Stimulated activated CD4-positive, alpha-beta T cell treated with anti-CD3 and anti-CD28 coated beads, Interleukin-4, amount 100 ng/mL, for 48 hours (primary cell): ENCODE results near the gene CCDC57.
A peak's percentile ranks its signal among the peaks of the same experiment; 100 is the strongest.

ENCODE experiments used
- DNase-seq, 2 donors: peaks; one replicate each; pipeline ENCODE4 v3.0.0-alpha.2; 2020; ENCODE audit warnings: low read depth in 2 of 2

CCDC57 gene

GRCh38 chr17:82061047-82061925 lies 151.4 kb downstream of the CCDC57 start:
- no peak for DNase-seq

GRCh38 chr17:82060614-82061013 lies 152.0 kb downstream of the CCDC57 start:
- no peak for DNase-seq

GRCh38 chr17:82060001-82060380 lies 152.7 kb downstream of the CCDC57 start:
- DNase-seq, result no peak

- DNase-seq, result no peak
Observed at GRCh38 chr17:82059272-82060000, 153.2 kb downstream of the CCDC57 start.

GRCh38 chr17:82058855-82059249 lies 153.8 kb downstream of the CCDC57 start:
- no peak for DNase-seq

GRCh38 chr17:82058230-82058854 lies 154.3 kb downstream of the CCDC57 start:
- no peak for DNase-seq

GRCh38 chr17:82056729-82057621 lies 155.7 kb downstream of the CCDC57 start:
- no peak for DNase-seq

GRCh38 chr17:82055965-82056728 lies 156.5 kb downstream of the CCDC57 start:
- no peak for DNase-seq

- DNase-seq, result no peak
Observed at GRCh38 chr17:82055023-82055964, 157.3 kb downstream of the CCDC57 start.

- DNase-seq, result no peak
Observed at GRCh38 chr17:82054351-82055022, 158.2 kb downstream of the CCDC57 start.

- no peak for DNase-seq
Observed at GRCh38 chr17:82053556-82054263, 158.9 kb downstream of the CCDC57 start.

- DNase-seq, result no peak
Observed at GRCh38 chr17:82053130-82053529, 159.5 kb downstream of the CCDC57 start.

- DNase-seq, result no peak
Observed at GRCh38 chr17:82052638-82053059, 160.0 kb downstream of the CCDC57 start.

- peak; percentile 82 for DNase-seq
Observed at GRCh38 chr17:82051776-82052637, 160.6 kb downstream of the CCDC57 start, which contains the start of the genes GPS1 and RFNG. GPS1 (plus strand) TSS chr17:82051898; CDS start chr17:82051932, 34 bp downstream. RFNG (minus strand) TSS chr17:82051811; CDS start chr17:82051766, 45 bp downstream.
